ENCODE results near the gene GSTO2.

- TF ChIP-seq CTCF (IDR thresholded peaks at IDR 0.05 in 2 of 3, conservative IDR thresholded peaks at IDR 0.05 in 1 of 3; ENCODE audit: control insufficient read depth in 2 of 3, extremely low read depth in 1 of 3, insufficient read depth in 1 of 3, low read depth in 3 of 3, low read length in 3 of 3) (no peak), EGR1 (IDR thresholded peaks at IDR 0.05; ENCODE audit: borderline replicate concordance in 1 of 2, low read depth in 2 of 2, low read length in 2 of 2) (no peak; a peak in 1 of 3 replicates), RAD51 (IDR thresholded peaks at IDR 0.05) (no peak), BHLHE40 (IDR thresholded peaks at IDR 0.05; ENCODE audit: borderline replicate concordance in 1 of 2, low read depth in 2 of 2, low read length in 1 of 2) (no peak), EZH2 (IDR thresholded peaks at IDR 0.05; ENCODE audit: borderline replicate concordance, control insufficient read depth, low read depth, low read length) (no peak), NKRF (conservative IDR thresholded peaks at IDR 0.05) (no peak)
Measured at GRCh38 chr10:104337521-104337984, 68.6 kb downstream of the GSTO2 start.

Data from GM12878 (cell line).